Renal cortical epithelial cell (primary cell): ENCODE data around the gene GPC5. TPM values are rescaled to one million over a fixed set of nuclear protein-coding genes. Genes with fewer than 3 reads are reported as not detected.
"Not testable (repeated sequence)": the region's sequence is repeated elsewhere in the genome, so short reads cannot be mapped to it uniquely, and the experiment has no call there.

ENCODE experiments used
- DNase-seq: peaks from one replicate; pipeline ENCODE4 v3.0.0-alpha.2; 2011; ENCODE audit warnings: low read depth
- total RNA-seq: library from RNA; depleted of rRNA; stranded (reverse); fragments of >200 nt; gene quantifications from 2 replicates; pipeline ENCODE4 v1.2.3, GENCODE V29; 2014

GPC5 gene
- total RNA-seq, 1 donor from 2014 or later: 0.75 TPM

DNA sequence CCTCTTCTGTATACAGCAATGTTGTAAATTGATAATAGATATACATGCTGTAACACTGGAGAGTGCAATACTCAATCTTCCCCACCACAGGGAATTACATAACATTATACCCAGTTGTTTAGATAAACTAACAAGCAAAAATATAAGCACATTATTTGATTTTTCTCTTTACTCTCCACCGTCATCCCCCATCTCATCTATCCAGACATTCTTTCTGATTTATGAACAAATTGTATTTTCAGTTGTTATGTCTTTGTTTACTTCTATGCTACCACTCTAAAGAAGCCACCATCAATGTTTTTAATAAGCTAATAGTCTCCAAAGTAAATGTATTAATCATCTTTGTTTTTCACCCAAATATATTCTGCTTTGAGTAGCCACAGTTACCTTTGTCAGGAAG lies 1337.5 kb downstream of the GPC5 start:
- no peak for DNase-seq

DNA sequence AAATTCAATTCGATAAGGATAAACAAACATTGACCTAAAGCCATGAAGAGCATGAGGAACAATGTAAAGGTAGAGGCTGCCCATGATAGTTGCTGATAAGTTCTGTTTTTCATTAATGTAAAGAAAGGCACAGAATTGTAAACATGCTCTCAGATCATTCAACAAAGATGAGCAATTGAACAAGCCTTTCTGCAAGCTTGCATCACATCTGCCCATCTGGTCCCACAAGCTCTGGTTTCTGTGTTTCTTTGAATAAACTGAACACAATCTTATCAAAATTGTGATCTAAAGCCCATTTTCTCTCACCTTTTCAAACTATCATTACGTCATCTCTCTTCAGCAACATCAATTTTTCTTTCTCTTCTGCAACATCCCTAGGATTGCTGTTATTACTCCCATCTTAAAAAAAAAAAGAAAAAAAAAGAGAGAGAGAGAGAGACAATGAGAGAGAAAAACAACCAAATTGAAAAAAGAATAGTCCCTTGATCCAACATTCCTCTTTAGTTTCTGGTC lies 1340.9 kb downstream of the GPC5 start:
- no peak for DNase-seq

DNA sequence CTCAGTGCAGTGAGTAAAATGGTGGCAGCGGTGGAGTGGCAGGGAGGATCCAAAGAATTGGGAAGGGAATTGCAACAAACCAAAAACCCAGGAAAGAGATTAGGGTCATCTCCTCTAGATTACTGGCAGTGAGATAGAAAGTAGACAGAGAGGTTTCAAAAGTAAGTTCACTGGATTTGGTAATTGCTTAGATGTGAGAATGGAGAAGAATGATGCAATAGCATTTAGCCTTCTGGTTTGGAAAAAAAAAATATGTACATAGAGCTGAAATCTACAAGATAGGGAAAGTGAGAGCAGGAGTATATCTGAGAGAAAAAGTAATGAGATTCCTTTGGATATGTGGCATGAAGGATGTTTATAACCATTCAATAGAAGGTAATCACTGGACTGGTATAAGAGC lies 1345.6 kb downstream of the GPC5 start:
- DNase-seq: no peak

DNA sequence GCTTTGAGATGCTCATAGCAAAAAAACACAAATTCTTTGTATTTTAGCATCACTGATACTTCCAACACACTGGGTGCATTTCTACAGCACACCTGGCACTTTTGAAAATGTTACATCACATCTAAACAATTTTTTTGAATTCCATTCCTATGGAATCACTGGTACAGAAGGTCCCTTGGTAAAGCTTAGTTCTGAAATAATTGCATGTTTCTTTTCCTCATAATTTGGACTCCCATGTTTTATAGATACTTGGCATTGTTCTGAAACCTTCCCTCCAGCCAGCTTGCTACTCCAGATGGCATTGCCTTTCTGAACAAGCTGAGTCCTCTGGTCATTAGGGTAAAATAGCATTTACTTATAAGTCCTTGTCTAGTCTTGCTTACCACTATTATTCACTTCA lies 1346.8 kb downstream of the GPC5 start:
- no peak for DNase-seq

DNA sequence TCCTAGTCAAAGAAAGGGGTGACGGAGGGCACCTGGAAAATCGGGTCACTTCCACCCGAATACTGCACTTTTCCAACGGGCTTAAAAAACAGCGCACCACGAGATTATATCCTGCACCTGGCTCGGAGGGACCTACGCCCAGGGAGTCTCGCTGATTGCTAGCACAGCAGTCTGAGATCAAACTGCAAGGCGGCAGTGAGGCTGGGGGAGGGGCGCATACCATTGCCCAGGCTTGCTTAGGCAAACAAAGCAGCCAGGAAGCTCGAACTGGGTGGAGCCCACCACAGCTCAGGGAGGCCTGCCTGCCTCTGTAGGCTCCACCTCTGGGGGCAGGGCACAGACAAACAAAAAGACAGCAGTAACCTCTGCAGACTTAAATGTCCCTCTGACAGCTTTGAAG lies 1354.3 kb downstream of the GPC5 start:
- not testable (repeated sequence) for DNase-seq

DNA sequence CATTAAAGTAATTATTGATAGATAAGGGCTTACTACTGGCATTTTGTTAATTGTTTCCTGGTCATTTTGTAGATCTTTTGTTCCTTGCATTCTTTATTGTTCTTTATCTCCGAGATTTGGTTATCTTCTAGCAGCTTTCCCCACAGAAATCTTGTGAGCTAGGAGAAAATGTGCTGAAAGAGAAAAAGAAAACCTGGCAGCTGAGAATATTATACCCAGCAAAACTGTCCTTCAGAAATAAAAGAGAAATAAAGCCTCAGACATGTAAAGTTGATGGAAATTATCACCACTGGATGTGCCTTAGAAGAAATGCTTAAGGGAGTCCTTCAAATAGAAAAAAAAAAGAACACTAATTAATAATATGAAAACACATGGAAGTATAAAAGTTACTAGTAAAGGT lies 1363.3 kb downstream of the GPC5 start:
- no peak for DNase-seq

DNA sequence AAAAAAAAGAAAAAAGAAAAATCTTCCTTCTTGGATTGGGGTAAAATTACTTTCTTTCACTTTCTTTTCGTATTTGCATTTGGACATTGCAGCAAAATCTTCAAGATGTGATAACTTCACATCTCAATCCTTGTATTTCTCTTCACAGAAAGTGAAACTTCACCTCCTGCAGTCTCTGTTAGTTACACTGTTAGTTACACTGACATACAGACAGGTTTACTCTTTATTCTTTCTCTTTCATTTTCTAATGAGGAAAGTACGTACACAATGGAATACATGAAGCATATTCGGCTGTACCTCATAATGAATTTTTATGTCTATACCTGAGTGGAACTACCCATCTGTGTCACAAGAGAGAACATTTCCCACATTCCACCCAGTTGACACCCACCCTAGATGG lies 1369.0 kb downstream of the GPC5 start:
- DNase-seq: no peak

DNA sequence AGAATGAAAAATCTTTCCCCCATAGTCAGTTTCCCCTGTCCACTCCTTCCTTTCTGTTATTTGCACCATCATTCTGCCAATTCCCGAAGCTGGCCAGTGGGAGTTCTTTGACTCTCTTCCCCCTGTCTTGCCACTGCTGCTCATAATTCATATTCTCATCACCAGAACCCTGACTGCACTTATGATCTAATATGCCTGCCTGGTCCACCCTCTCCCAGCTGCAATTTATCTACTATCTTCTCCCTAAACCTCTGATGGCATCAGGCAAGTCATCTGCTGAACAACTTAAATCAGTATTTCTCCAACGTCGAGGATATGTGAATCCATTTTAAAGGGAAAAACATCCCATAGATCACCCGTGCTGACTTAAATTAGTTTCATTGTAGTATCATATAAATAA lies 1370.2 kb downstream of the GPC5 start:
- no peak for DNase-seq

DNA sequence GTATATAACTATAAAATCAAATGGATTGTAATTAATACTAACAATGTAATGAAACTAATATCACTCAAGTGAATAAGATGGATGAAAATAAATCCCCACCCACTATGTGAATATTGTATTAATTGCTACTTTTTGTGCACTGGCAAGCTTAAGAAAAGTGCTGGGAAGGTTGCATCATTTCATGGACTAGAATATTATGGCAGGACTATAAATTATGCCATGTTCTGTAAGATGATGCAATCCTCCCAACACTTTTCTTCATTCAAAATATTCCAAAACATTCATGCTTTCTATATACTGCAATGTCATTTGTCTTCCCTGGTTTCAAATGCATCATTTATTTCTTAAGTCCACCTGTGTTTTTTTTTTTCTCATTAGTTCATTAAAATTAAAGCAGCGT lies 1370.6 kb downstream of the GPC5 start:
- peak; percentile 7 for DNase-seq

DNA sequence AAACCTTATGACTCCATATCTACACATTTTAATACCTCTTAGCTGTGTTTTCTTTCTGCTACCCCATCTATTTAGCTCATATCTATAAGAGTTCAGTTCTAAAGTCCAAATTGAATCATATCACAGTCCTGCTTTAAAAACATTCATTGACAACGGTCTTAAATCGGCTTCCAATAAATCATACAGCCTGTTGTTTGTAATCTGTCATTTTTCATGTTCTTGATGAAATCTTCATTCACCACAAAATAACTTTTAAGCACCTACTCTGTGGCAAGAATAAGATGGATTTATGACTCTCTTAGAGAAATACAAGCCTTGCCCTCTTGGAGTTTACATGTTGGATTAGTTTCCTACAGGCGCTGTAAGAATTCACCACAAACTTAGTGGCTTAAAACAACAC lies 1377.2 kb downstream of the GPC5 start:
- no peak for DNase-seq

DNA sequence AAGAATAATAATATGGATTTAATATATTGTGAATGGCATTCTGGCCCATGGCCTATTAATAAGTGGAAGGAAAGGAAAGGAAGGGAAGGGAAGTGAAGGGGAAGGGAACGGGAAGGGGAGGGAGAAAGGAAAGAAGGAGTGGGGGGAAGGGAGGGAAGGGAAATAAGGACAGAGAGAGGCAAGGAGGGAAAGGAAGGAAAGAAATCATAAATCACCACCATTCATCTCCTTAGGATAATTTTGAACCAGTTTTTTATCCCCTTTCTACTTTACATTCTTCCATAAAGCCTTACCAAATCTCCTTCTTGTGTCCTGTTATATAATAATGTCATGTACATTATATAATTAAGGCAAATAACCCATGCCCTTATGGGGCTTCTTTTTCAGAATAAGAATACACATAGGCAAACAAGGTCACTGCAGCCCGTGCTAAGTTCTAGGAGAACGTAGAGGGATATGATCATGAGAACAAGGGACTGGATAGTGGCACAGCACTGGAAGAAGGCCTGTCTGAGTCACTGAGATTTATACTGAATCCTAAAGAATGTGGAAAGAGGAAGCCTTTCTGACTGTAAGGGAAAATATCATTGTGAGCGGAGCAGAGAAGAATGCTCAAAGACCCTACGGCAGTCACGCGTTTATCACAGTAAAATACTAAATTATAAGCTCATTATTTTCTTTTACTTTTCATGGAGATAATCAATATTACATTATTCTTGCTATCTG lies 1383.7 kb downstream of the GPC5 start:
- no peak for DNase-seq

DNA sequence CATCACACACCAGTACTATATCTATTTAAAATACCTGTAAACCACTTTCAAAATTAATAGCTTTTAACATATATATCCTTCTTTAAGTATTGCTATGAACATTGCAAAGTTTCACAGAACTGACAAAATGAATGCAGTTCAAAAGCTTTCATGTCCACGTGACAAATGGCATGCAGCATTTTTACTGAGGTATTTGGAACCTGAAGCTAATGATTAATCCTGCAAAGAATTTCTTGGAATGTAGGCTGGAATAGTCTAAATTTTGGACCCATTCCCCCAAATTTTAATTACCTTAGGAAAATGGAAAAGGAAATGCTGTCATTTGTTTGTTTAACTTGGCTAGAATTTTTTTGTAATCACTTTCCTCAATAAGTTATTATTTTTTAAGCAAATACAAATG lies 1404.4 kb downstream of the GPC5 start:
- peak; percentile 64 for DNase-seq

DNA sequence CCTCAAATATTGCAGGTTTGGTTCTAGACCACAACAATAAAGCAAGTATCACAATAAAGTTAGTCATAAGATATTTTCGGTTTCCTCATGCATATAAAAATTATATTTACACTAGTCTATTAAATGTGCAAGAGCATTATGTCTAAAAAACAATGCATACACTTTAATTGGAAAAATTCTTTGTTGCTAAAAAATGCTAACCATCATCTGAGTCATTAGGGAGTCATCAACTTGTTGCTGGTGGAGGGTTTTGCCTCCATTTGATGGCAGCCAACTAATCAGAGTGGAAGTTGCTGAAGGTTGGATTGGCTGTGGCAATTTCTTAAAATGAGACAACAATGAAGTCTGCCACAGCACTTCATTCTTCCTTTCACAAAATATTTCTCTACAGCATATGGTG lies 1405.9 kb downstream of the GPC5 start:
- peak; percentile 47 for DNase-seq

DNA sequence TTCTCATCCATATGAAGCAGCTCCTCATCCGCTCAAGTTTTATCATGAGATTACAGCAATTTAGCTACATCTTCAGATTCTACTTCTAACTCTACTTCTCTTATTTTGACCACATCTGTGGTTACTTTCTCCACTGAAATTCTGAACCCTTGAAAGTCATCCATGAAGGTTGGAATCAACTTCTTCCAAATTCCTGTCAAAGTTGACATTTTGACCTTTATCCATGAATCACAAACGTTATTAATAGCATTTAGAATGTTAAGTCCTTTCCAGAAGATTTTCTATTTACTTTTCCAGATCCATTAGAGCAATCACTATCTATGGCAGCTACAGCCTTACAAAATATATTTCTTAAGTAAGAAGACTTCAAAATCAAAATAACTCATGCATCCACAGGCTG lies 1406.5 kb downstream of the GPC5 start:
- no peak for DNase-seq

DNA sequence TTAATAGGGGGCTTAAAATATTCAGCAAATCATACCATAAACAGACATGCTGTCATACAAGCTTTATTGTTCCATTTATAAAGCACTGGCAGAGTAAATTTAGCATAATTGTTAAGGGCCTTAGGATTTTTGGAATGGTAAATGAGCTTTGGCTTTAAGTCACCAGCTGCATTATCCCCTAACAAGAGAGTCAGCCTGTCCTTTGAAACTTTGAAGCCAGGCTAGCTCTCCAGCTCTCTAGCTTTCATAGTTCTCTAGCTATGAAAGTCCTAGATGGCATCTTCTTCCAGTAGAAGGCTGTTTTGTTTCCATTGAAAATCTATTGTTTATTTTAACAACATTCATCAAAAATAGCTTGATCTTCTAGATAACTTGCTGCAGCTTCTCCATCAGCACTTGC lies 1407.3 kb downstream of the GPC5 start:
- no peak for DNase-seq

DNA sequence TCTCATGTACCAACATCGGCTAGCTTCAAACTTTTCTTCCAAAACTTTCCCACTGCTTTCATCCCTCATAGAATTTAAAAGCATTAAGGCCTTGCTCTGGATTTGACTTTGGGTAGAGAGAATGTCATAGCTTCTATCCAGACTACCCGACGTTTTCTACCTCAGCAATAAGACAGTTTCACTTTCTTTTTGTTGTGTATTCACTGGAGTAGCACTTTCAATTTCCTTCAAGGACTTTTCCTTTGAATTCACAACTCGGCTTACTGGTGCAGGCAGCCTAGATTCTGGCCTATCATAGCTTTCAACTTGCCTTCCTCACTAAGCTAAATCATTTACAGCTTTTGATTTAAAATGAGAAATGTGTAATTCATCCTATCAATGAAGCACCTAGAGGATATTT lies 1407.8 kb downstream of the GPC5 start:
- peak; percentile 82 for DNase-seq

DNA sequence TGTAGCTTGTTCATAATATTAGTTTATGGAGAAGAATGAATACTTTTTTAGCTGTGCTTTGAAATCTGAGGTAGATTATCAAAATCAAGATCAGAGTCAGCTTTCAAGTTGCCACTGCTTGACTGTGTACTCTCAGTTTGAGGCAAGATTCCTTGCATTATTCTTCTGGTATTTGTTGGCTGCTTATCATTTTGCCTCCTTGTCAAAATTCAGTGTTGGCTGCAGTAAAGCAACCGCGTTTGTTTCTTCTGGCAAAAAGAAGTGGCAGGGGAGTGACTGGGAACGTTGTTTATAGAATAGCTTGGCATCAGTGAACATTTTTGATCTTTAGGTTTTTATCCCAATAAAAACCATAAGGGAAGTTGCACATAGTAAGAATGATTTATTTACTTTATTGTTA lies 1408.9 kb downstream of the GPC5 start:
- no peak for DNase-seq

DNA sequence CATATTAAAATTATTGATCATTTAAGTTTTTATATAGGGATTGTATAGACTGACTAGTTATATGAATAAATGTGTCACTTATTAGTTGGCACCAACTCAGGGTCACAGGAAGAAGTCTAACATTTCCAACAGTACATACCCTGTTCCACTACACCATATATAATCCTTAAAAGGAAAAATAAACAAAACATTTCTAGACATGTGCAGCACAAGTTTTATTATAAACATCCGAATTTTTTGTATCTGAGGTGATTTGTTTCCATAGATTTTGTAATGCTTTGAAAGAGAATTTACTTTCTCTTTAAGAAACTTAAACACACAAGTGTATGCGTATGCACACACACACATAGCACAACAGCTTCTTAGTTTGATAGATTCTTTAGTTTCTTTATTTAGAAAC lies 1409.5 kb downstream of the GPC5 start:
- DNase-seq: no peak

DNA sequence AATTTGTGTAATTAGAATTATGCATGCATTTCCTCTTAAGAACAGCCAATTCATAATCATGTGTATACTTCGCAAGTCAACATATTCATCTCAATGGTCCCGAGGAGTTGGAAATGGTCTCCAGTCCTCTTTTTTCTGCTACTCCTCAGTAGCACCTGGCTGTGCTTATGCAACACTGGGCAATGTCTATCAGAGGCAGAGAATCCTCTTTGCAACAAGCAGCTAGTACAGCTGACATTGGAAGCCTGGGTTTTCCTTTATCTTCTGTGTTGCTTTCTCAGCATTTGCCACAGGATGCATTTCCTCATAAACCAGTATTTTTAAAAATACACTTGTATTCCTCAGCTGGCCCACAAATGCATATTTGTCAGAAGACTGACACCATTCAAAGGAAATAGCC lies 1422.9 kb downstream of the GPC5 start:
- no peak for DNase-seq

DNA sequence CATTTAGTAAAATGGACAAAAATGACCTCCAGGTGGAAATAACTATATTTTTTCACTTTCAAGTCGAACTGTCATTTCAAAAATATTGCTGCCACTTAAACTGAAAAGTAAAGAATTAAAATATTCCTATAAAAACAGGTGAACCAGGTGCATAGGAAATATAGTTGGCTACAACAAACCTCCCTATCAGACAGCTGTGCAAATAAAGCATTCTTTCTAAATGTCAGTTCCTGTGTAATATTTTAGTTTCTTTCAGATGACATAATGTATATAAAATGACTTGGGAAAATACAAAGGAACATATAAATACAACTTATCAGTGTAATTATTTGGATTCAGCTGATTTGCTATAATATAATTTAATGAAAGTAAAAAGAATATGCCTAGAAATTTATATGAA lies 1424.6 kb downstream of the GPC5 start:
- DNase-seq: no peak

DNA sequence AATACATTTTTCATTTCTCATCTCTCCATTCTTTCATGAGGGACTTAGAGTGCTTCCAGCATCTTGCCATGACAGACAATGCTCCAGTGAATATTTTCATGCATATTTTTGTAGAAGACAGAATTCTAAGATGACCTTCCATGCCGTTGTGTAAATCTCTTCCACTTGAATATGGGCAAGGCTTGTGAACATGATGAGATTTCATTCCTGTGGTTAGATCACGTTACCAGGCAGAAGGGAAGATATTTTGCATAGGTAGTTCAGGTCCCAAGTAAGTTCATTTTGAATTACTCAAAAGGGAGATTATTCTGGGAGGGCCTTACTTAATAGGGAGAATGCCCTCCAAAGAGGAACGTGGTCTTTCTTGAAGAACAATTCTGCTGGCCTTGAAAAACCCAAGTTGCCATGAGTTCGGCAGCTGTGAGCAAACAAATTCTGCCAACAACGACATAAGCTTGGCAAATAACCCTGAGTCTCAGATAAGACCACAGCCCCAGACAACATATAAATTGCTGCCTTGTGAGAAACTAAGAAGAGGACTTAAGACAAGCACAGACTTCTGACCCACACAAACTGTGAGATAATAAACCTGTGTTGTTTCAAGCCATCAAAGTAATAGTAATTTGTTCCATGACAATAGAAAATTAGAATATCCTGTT lies 1427.6 kb downstream of the GPC5 start:
- DNase-seq: no peak

DNA sequence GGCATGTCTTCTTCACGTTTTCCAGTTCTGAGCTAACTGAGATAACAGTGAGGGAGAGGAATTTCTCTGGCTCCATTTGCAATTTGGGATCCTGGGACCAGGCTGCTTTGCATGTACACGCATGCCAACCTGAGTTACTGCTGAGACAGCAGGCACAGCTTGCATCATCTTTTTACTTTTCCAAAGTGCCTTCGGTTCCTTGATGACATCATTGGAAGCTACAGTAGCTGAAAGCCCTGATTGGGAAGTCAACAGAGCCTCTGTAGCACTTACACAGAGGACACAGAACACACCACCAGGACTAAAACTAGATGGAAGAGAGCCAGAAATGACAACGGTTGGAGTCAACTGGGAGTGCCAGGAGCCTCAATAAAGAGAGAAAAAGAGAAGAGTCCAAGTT lies 1429.1 kb downstream of the GPC5 start:
- no peak for DNase-seq

DNA sequence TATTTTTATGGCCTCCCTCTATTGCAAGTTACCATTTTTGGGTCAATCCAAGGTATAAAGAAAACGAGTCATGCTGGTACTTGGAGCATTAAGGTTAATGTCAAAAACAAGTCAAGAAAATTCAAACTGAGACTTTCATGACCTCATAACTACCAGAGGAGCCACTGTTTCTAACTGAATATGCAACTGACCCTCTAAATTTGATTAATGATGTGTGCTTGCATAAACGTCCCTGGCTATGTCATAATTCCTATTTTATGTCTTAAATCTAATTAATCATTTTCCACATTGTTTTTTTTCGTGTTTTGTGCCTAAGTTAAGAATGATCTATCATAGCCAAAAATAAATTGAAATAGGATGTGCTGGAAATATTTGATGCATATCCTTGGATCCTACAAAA lies 1431.5 kb downstream of the GPC5 start:
- no peak for DNase-seq

DNA sequence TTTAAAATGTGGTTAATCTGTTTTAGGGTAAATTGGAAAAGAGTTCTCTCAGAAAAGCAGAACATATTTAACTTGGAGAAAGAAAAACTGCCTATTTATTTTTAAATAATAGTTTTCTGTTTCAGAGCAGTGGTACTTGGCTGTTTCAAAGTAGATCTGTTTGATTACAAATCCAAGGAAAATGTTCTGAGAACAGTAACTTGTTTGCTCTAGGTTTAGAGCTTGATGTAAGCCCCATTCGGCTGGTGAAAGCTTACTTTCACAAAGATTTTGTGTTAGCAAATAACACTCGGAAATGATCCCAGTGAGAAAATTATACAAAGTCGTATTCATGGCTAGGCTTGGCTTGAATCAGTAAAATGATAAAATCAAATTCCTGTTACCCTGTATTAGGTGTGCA lies 1432.4 kb downstream of the GPC5 start:
- DNase-seq: no peak
